ENCODE results near the gene SLC12A5.

DNA sequence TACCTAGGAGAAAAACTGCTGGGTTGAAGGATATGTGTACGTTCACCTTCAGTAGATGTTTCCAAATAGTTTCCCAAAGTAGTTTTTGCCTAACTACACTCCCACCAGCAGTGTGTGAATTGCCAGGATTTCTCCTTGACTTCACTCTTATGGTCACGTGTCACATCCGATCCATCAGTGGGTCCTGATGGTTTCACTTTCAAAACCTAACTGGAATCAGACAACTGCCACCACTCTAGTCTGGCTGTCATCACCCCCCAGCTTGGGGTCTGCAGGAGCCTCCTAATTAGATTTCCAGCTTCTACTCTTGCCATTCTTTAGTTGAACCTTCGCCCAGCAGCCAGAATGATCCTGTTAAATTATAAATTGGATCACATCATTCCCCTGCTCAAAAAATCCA is 8.5 kb upstream of the SLC12A5 start:
- TF ChIP-seq, protein P1, sequence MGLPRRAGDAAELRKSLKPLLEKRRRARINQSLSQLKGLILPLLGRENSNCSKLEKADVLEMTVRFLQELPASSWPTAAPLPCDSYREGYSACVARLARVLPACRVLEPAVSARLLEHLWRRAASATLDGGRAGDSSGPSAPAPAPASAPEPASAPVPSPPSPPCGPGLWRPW (IDR thresholded peaks at IDR 0.05), result no peak
- TF ChIP-seq, protein P2, sequence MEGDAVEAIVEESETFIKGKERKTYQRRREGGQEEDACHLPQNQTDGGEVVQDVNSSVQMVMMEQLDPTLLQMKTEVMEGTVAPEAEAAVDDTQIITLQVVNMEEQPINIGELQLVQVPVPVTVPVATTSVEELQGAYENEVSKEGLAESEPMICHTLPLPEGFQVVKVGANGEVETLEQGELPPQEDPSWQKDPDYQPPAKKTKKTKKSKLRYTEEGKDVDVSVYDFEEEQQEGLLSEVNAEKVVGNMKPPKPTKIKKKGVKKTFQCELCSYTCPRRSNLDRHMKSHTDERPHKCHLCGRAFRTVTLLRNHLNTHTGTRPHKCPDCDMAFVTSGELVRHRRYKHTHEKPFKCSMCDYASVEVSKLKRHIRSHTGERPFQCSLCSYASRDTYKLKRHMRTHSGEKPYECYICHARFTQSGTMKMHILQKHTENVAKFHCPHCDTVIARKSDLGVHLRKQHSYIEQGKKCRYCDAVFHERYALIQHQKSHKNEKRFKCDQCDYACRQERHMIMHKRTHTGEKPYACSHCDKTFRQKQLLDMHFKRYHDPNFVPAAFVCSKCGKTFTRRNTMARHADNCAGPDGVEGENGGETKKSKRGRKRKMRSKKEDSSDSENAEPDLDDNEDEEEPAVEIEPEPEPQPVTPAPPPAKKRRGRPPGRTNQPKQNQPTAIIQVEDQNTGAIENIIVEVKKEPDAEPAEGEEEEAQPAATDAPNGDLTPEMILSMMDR (IDR thresholded peaks at IDR 0.05), result no peak
- TF ChIP-seq EP300 (IDR thresholded peaks at IDR 0.05), result no peak
- TF ChIP-seq CEBPB (IDR thresholded peaks at IDR 0.05), result no peak
- TF ChIP-seq FOSL2 (IDR thresholded peaks at IDR 0.05), result no peak
- no peak for TF ChIP-seq FOSL2 (CRISPR knock-in tag; IDR thresholded peaks at IDR 0.05)
- no peak for TF ChIP-seq KDM1A (IDR thresholded peaks at IDR 0.05; ENCODE audit: low read depth)
- TF ChIP-seq MYC (IDR thresholded peaks at IDR 0.05; ENCODE audit: borderline replicate concordance, low read length), result no peak
